NCI-H446 treated with DMSO at 0.1 percent for 48 hours (cell line): ENCODE data around the gene ZNF423.

ENCODE experiments used
- DNase-seq: peaks from one replicate; lab custom pipeline; 2025; lab: John Stamatoyannopoulos, UW

The ZNF423 gene

GRCh38 chr16:49663081-49664065 lies 192.5 kb downstream of the ZNF423 start:
- no peak for DNase-seq

GRCh38 chr16:49662569-49662968 lies 193.3 kb downstream of the ZNF423 start:
- no peak for DNase-seq

- peak; percentile 29 for DNase-seq
These were observed 194.3 kb downstream of the ZNF423 start for GRCh38 chr16:49661465-49662187.

- no peak for DNase-seq
These were observed 195.3 kb downstream of the ZNF423 start for GRCh38 chr16:49660626-49661025.

- DNase-seq, result no peak
These were observed 196.6 kb downstream of the ZNF423 start for GRCh38 chr16:49659356-49659755.

- no peak for DNase-seq
These were observed 197.4 kb downstream of the ZNF423 start for GRCh38 chr16:49658531-49658930.

GRCh38 chr16:49657736-49658465 lies 198.0 kb downstream of the ZNF423 start:
- no peak for DNase-seq

- DNase-seq, result no peak
These were observed 201.5 kb downstream of the ZNF423 start for GRCh38 chr16:49654425-49654824.

GRCh38 chr16:49653577-49653976 lies 202.3 kb downstream of the ZNF423 start:
- DNase-seq, result no peak

- DNase-seq, result no peak
These were observed 202.7 kb downstream of the ZNF423 start for GRCh38 chr16:49653173-49653570.

GRCh38 chr16:49652456-49653172 lies 203.3 kb downstream of the ZNF423 start:
- no peak for DNase-seq

- DNase-seq, result no peak
These were observed 203.9 kb downstream of the ZNF423 start for GRCh38 chr16:49651996-49652395.

- DNase-seq, result no peak
These were observed 204.7 kb downstream of the ZNF423 start for GRCh38 chr16:49651226-49651625.

- no peak for DNase-seq
These were observed 205.3 kb downstream of the ZNF423 start for GRCh38 chr16:49650603-49651002.

- DNase-seq, result no peak
These were observed 206.7 kb downstream of the ZNF423 start for GRCh38 chr16:49649013-49649765.

GRCh38 chr16:49647673-49648072 lies 208.2 kb downstream of the ZNF423 start:
- no peak for DNase-seq

GRCh38 chr16:49645263-49645662 lies 210.6 kb downstream of the ZNF423 start:
- DNase-seq, result no peak

GRCh38 chr16:49644145-49644463 lies 211.8 kb downstream of the ZNF423 start:
- no peak for DNase-seq

GRCh38 chr16:49643429-49644144 lies 212.3 kb downstream of the ZNF423 start:
- DNase-seq, result no peak

GRCh38 chr16:49641250-49641649 lies 214.7 kb downstream of the ZNF423 start:
- no peak for DNase-seq
